ENCODE results near the gene RHBDD1. TPM values are rescaled to one million over a fixed set of nuclear protein-coding genes. Genes with fewer than 3 reads are reported as not detected.

RHBDD1 gene
- total and polyA plus RNA-seq, 2 donors (not counting 1 experiment from before 2014, with no cell fraction given) = 21.2 to 128 TPM

DNA sequence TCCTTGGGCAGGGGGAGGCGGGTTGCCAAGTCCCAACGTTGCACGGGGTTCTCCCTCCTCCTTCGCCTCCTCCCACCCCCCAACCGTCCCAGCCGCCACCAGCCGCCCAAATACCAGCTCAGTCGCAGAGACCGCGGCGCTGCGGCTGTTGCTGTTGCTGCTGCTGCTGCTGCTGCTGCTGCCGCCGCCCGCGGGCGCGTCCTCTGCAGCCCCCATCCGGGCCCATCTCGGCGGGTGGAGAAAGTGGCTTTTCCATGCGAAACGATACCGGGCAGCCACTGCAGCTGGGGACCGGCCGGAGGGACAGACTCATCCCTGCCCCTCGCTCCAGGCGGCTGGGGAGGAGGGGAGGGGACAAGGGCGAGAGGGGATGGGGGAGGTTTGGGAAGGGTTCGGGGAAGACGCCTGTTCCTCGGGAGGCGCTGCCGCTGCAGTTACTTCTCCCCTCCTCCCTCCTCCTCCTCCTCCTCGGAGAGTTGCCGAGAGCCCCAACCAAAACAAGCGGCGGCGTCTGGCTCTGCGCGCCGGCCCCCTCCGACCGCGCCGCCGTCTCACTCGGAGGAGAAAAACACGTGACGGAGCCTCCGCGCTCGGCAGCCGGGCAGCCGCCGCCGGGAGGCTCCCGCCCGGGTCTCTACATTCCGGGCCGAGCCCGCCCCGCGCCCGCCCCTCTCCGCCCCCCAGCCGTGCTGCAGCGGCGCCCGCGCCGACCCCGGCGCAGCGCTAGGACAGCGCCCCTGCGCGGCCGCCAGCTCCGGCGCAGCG, 36.5 kb upstream of the RHBDD1 start, which contains the start of gene IRS1:
TSS of gene IRS1 (minus strand) at position 610 of the 765 bp plus-strand sequence. CDS start 1,082 bp downstream, outside the sequence.
- peak within 1 kb of the TSS; percentile 95 for H2AFZ ChIP-seq (ENCODE audit: insufficient read depth, low read depth, low read length, poor library complexity, severe bottlenecking)

More for the DNA sequence above, 36.5 kb upstream of the RHBDD1 start, which contains the start of gene IRS1:
- H3K4me1 Mint-ChIP-seq = peaks cover 40% of the 10 kb centered on the region
- DNase-seq = peak; percentile 81
- Histone ChIP-seq H3K79me2 (ENCODE audit: control insufficient read depth, insufficient read depth, low read length) (peaks cover 11% of the 10 kb centered on the region), H3K9me3 (ENCODE audit: control extremely low read depth in 1 of 3, control insufficient read depth in 2 of 3, insufficient read depth in 1 of 3, low read length in 2 of 3) (peaks cover 0 to 16% (median 0%) of the 10 kb centered on the region in 3 donors), H3K4me2 (replicated peaks; ENCODE audit: low read depth, low read length, poor library complexity, severe bottlenecking) (peak within 1 kb of the TSS; percentile 87), H3K27me3 (replicated peaks in 1 of 4; ENCODE audit: control extremely low read depth in 1 of 4, control insufficient read depth in 3 of 4, insufficient read depth in 4 of 4, low read length in 3 of 4) (peaks cover 0 to under 1% (median 0%) of the 10 kb centered on the region in 4 experiments), H3K9ac (ENCODE audit: low read length) (peak within 1 kb of the TSS; percentile 88), H3K4me1 (ENCODE audit: control insufficient read depth in 2 of 2, insufficient read depth in 2 of 2, low read length in 2 of 2) (peaks cover 17 to 26% of the 10 kb centered on the region in 2 donors), H3K4me3 (ENCODE audit: control extremely low read depth in 1 of 5, extremely low read depth in 1 of 5, insufficient read depth in 1 of 5, low read depth in 2 of 5, low read length in 4 of 5) (peak within 1 kb of the TSS; percentile 46 to 79 (median 75)), H4K20me1 (ENCODE audit: control insufficient read depth, insufficient read depth, low read length, poor library complexity, severe bottlenecking) (peaks cover 9% of the 10 kb centered on the region), H3K36me3 (replicated peaks in 1 of 2; ENCODE audit: control extremely low read depth in 1 of 2, control insufficient read depth in 1 of 2, extremely low read depth in 1 of 2, insufficient read depth in 2 of 2, low read length in 1 of 2) (no peaks in the 10 kb centered on the region), H3K27ac (ENCODE audit: low read length in 2 of 2) (peak within 1 kb of the TSS; percentile 30 to 72)
- H3K9me3 Mint-ChIP-seq (ENCODE audit: insufficient read depth) = no peaks in the 10 kb centered on the region
- no peak for TF ChIP-seq EZH2 (IDR thresholded peaks at IDR 0.05; ENCODE audit: borderline replicate concordance, insufficient read depth, low read depth, low read length, poor library complexity, severe bottlenecking)
- TF ChIP-seq, protein P1, sequence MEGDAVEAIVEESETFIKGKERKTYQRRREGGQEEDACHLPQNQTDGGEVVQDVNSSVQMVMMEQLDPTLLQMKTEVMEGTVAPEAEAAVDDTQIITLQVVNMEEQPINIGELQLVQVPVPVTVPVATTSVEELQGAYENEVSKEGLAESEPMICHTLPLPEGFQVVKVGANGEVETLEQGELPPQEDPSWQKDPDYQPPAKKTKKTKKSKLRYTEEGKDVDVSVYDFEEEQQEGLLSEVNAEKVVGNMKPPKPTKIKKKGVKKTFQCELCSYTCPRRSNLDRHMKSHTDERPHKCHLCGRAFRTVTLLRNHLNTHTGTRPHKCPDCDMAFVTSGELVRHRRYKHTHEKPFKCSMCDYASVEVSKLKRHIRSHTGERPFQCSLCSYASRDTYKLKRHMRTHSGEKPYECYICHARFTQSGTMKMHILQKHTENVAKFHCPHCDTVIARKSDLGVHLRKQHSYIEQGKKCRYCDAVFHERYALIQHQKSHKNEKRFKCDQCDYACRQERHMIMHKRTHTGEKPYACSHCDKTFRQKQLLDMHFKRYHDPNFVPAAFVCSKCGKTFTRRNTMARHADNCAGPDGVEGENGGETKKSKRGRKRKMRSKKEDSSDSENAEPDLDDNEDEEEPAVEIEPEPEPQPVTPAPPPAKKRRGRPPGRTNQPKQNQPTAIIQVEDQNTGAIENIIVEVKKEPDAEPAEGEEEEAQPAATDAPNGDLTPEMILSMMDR (IDR thresholded peaks at IDR 0.05) = peak; percentile 62
- peaks cover 5% of the 10 kb centered on the region for H3K27me3 Mint-ChIP-seq
- peak within 1 kb of the TSS; percentile 94 for H3K27ac Mint-ChIP-seq
- peak within 1 kb of the TSS; percentile 95 for H3K4me3 Mint-ChIP-seq
- ATAC-seq (ENCODE audit: low read depth) = peak; percentile 51
- under 1% methylated on average over 75 of the region's 82 CpGs for WGBS (ENCODE audit: insufficient coverage)
- ChIA-PET POLR2A (interaction anchor here (0.6 to 3.1 kb wide), 10 partner anchors 8 to 477 kb away, joined by 3 to 16 read pairs (median 3); partner anchors contain the start of gene RHBDD1), CTCF (interaction anchor here (0.6 to 7.8 kb wide), 26 partner anchors 10 to 1134 kb away, joined by 3 to 78 read pairs (median 3); partner anchors contain the start of gene RHBDD1)
- intact Hi-C loops (cut with micrococcal nuclease) = loop anchor here (1.0 to 10.0 kb wide), 4 partner anchors 8 to 1865 kb away; no protein-coding TSS in a partner anchor
